Measurements from ENCODE around the gene PGLYRP2. TPM values are rescaled to one million over a fixed set of nuclear protein-coding genes. Genes with fewer than 3 reads are reported as not detected.

Gene PGLYRP2
- polyA plus RNA-seq, 4 donors: 0.05 to 0.11 TPM; not detected in 2

DNA sequence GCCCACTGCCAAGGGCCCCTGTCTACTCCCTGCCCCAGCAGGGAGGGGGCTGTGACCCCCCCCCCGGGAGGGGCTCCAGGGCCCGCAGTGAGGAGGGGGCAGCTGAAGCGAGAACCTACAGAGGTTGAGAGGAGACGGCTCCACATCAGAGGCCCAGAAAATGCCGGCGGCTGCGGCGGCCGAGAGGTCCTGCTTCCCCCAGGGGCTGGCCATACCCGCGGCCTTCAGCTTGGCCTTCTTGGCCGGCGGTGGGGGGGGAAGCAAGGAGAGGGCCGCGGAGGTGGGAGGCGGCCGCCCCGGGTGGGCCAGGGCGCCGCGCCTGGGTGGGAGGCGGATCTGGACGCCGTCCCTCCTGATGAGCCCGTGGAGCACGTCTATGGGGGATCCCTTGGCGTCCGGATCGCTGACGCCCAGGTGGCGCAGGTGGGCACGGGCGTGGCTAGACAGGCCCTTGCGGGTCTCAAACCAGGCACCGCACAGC is 51.3 kb downstream of the PGLYRP2 start:
- no peak for DNase-seq (ENCODE audit: low read depth in 4 of 4, low spot score in 2 of 4)

DNA sequence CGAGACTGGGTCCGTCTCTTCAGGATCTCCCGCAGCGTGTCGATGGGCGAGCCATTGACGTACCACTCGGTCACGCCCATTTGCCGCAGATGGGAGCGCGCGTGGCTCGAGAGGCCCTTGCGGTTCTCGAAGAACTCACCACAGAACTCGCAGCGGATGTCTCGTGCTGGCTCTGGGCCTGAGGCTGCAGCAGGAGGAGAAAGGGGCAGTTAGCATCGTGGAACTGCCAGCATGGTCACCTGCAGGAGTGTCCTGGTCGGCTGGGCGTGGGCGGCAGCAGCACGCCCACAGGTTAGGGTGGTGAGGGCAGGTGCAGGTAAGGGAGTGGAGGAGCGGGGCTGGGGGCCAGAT is 52.0 kb downstream of the PGLYRP2 start:
- DNase-seq (ENCODE audit: low read depth in 4 of 4, low spot score in 2 of 4): no peak

DNA sequence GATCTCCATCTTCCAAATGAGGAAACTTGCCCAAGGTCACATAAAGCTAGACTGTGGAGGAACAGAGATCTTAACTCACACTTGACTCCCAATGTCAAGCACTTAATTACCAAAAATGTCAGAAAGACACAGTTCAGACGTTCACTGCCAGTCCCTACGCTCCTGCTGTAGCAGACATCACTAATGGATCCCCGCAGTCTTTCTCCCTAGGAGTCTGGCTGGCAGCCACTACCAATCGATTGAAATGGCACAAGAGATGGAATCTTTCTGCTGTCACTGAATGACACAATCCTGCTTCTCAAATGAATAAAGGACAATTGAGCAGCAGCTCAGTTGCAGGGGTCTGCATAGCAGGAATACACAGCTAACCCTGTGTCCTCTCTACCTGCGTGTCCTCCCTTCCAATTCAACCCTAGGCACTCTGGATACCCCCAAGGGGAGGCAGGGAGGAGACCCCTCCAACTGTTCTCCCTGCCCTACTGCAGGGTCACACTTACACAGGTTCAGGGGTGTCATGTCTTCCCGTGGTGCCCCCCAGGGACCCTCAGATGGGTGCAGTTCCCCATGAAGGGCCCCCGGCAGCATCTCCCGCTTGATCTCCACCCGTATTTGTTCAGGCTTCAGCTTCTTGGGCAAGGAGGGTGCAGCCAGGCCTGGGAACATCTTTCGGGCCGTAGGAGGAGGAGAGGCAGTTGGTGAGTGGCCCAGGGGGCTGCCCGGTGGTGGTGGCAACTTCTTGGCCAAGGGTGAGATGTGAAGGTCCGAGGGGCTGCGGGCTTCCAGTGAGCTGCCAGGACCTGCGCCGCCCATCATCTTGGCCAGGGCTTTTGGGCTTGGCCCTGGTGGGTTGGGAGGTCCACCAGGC is 52.6 kb downstream of the PGLYRP2 start:
- DNase-seq (ENCODE audit: low read depth in 4 of 4, low spot score in 2 of 4): no peak

DNA sequence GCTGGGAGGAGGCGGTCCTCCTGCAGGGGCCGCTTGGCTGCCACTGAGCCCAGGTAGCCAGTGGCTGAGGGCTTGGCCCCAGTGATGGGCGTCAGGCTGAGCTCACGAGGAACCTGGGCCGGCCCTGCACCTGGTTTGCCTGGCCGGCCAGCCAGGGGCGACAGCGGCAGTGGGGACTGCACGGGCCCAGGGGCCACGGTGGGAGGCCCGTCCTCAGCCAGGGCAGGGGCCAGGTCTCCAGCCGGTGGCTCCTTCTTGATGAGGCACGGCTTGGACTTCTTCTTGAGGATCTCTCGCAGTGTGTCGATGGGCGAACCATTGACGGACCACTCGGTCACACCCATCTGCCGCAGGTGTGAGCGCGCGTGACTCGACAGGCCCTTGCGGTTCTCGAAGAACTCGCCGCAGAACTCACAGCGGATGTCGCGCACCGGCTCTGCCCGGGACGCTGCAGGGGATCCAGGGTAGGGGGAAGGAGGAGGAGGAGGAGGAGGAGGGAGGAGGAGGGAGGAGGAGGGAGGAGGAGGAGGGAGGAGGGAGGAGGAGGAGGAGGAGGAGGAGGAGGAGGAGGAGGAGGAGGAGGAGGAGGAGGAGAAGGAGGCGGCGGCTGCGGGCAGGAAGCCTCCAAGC is 53.9 kb downstream of the PGLYRP2 start:
- no peak for DNase-seq (ENCODE audit: low read depth in 4 of 4, low spot score in 2 of 4)

DNA sequence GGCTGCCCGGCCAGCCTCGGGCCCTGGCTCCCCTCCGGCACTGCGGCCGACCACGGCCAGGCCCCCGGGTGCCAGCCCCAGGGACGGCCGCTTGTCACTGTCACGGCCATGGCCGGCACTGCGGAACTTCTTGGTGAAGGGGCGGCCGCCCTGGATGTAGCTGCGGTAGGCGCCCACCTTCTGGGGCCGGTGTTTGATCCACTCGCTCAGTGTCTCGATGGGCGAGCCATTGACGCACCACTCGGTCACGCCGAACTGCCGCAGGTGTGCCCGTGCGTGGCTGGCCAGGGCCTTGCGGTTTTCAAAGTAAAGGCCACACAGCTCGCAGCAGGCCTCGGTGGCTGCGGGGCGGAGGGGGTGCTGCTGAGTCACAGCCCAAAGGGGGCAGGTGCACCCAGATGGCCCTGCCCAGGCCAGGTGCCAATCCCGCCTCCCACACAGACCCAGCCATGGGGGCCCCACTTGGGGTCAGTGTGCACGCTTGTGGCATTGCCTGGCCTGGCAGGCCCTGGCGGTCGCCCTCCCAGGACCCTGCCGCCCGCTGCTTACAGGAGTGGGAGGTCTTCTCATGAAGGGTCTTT is 54.5 kb downstream of the PGLYRP2 start:
- DNase-seq (ENCODE audit: low read depth in 4 of 4, low spot score in 2 of 4): no peak

DNA sequence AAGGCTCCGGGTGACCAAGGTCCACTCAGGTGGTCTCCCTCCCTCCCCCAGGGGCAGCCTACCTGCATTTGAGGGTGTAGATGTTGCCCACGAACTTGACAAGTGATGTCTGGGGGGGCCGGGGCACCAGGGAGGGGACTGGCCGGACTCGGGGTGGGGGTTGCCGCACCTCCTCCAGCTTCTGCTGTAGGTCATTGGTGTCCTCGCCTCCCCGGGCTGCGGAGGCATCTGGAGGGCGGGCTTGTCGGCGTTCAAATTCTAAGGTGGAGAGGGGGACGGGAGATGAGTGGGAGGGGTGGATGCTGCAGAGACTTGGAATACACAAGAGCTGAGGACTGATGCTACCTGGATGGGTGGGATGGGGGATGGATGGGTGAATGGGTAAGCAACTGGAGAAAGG is 55.2 kb downstream of the PGLYRP2 start:
- no peak for DNase-seq (ENCODE audit: low read depth in 4 of 4, low spot score in 2 of 4)

DNA sequence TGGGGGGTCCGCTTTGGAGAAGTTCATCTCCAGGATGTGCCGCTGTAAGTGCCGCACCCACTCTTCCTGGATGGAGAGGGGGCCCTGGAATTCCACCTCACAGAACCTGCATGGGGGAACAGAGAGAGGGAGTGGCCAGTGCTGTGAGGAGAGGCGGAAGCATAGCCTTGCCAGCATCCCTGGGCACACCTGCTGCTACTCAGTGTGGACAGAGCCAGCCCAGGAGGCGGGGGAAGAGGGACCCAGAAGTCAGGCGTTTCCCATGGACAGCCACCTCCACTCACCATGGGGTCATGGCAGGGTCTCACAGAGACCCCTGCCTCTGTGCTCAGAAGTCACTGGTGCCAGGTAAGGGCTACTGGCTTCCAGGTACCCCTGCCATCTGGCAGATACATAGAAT is 56.2 kb downstream of the PGLYRP2 start:
- no peak for DNase-seq (ENCODE audit: low read depth in 4 of 4, low spot score in 2 of 4)

DNA sequence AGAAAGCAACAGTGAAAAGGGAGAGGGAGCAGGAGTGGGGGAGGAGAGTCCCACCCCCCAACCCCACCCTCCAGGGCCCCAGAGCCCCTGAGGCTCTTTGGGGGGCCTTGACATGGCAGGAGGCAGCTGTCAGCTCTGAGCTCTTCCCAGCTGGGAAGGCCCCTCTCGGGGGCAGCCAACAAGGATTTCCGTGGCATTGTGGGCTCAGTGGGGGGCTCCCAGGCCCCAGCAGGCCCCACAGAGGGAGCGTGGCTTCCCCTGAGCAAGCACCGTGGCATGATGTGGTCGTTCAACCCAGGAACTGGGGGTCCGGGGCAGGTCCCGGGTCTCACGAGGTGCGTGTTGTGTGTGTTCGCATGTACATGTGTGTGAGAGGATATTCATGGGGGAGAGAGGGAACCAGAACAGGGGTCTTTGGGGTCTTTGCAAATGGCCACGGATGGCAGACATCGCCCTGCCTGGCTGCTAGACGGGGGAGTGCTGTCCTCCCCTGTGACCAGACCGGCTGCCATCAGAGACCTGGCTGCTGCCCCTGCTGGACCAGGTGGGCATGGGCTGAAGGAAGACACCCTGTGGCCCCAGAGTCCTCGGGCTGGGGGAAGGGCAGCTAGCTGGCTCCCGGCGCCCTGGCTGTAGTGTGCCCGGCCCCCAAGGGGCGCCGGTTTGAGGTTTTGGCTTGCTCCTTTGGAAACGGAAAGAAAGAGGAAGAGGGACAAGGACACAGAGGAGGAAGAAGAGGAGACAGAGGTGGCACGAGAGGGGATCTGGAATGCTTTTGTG is 56.8 kb downstream of the PGLYRP2 start:
- DNase-seq (ENCODE audit: low read depth in 4 of 4, low spot score in 2 of 4): no peak

DNA sequence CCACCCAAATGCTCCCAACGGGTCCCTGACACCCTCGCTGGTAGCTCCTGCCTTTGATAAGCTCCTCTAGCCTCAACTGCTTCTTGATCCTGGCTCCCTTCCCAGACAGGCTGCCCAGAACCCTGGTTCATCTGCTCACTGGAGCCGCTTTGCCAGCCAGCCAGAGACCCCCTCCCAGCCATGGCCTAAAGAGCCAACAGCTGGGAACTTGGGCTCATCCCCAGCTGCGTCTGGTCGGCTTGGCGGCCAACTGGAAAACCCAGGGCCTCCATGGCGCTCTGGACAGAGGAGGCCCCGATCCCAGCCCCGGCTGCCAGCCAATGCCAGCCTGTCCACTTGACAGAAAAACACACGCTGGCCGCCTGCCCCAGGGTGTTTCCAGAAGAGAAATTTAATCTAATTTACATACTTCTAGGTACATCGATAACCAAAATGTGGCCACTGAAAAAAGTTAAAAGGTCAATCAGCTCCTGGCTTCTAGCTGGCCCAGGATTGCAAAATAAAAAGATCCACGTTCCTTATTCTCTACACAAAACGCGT is 57.5 kb downstream of the PGLYRP2 start:
- no peak for DNase-seq (ENCODE audit: low read depth in 4 of 4, low spot score in 2 of 4)

DNA sequence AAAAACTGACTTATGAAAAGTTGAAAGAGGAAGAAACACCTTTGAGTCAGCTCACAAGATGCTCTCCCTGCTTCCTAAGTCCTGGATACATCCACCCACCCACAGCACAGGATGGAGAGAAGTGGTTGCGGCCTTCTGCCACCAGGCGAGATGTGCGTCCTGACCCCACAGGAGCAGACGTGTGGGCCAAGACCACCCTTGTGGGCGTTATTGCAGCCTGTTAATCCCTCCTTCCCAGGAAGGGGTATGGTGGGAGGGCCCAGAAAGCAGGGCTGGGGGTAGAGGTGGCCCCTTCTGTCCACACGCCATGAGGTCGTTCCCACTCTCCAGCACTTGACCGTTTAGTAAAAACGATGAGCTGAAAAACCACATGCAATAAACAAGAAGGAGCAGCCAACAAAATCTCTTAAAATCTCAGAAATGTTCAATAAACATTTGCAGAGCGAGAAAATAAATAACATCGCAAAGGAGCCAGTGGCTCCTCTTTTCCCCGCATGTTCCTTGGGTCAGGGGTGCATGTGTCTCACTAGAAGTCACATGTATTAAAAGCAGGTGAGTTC is 58.1 kb downstream of the PGLYRP2 start:
- DNase-seq (ENCODE audit: low read depth in 4 of 4, low spot score in 2 of 4): no peak

DNA sequence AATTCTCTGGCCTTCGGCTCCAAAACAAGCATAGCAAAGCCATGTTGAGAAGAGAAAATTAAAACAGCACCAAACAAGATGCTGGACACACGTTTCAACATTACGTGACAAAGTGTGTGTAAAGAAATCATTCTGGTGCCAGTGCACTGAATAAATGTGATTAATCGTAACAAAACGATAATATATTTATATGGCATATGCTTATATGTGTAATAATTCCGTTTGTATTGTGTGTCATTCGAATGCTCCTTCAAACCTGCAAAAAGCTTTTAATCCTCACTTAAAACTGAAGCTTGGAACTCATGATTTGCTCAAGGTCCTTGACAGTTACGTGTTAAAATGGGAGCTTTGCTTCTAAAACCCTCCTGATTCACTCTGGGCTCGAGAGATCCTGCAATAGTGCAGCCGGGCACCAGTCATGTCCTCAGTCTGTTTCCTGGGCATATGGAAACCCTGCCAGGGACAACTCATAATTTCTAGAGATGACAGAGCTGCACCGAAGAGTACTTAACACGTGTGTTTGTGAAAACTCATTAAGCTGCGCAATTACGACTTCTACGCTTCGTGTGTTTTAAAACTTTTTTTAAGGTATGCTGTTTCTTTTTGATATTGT is 59.8 kb downstream of the PGLYRP2 start:
- DNase-seq (ENCODE audit: low read depth in 4 of 4, low spot score in 2 of 4): no peak

Other genes starting within 250 kb of the PGLYRP2 start
- 1 to 10 TPM; 4.3 to 6.9 (median 5.2) TPM for gene EPHX3, start 247.1 kb downstream of the PGLYRP2 start, polyA plus RNA-seq (ENCODE audit: insufficient read length in 4 of 4)
- 10 to 100 TPM; 41.6 to 64.5 (median 51.9) TPM for gene BRD4, start 147.0 kb downstream of the PGLYRP2 start, polyA plus RNA-seq (ENCODE audit: insufficient read length in 4 of 4)
- 10 to 100 TPM; 22.5 to 34.6 (median 30.2) TPM for gene AKAP8, start 99.7 kb downstream of the PGLYRP2 start, polyA plus RNA-seq (ENCODE audit: insufficient read length in 4 of 4)
- 100 to 1,000 TPM in 3 of 4 donors, 10 to 100 TPM in 1; 84.3 to 130 (median 120) TPM for gene AKAP8L, start 60.5 kb downstream of the PGLYRP2 start, polyA plus RNA-seq (ENCODE audit: insufficient read length in 4 of 4)
- gene WIZ, start 29.5 kb downstream of the PGLYRP2 start, polyA plus RNA-seq (ENCODE audit: insufficient read length in 4 of 4): 10 to 100 TPM; 23.7 to 47.6 (median 38.8) TPM
- gene RASAL3, start 15.0 kb downstream of the PGLYRP2 start, polyA plus RNA-seq (ENCODE audit: insufficient read length in 4 of 4): 1 to 10 TPM in 2 of 4 donors, under 1 TPM in 2; 0.79 to 1.6 (median 0.99) TPM
- under 1 TPM; 0.16 to 0.62 (median 0.24) TPM for gene CYP4F22, start 29.0 kb upstream of the PGLYRP2 start, polyA plus RNA-seq (ENCODE audit: insufficient read length in 4 of 4)
- under 1 TPM in 1 of 4 donors, not detected in 3; 0.08 TPM for gene CYP4F8, start 135.7 kb upstream of the PGLYRP2 start, polyA plus RNA-seq (ENCODE audit: insufficient read length in 4 of 4)
- gene CYP4F3, start 161.4 kb upstream of the PGLYRP2 start, polyA plus RNA-seq (ENCODE audit: insufficient read length in 4 of 4): 1 to 10 TPM in 1 of 4 donors, under 1 TPM in 3; 0.16 to 1.3 (median 0.54) TPM
- 1 to 10 TPM in 1 of 4 donors, under 1 TPM in 3; 0.41 to 2.0 (median 0.67) TPM for gene CYP4F12, start 193.6 kb upstream of the PGLYRP2 start, polyA plus RNA-seq (ENCODE audit: insufficient read length in 4 of 4)
- gene OR10H2, start 248.5 kb upstream of the PGLYRP2 start, polyA plus RNA-seq (ENCODE audit: insufficient read length in 4 of 4): not detected

Data from left renal cortex interstitium (tissue), 4 donors.